ENCODE results near the gene ALLC. TPM values are rescaled to one million over a fixed set of nuclear protein-coding genes. Genes with fewer than 3 reads are reported as not detected.

ALLC gene
- total RNA-seq, 1 donor from 2014 or later: not detected

Small RNAs within 50 kb of the gene (small RNA-seq; reads per million reads assigned to genes)
- not detected for gene TMSB4XP2

Other genes starting within 250 kb of the ALLC start
- gene ADI1, start 138.7 kb upstream of the ALLC start, total RNA-seq: 38.1 TPM
- gene RNASEH1, start 99.9 kb upstream of the ALLC start, total RNA-seq: 14.6 TPM
- 2,490 TPM for gene RPS7, start 82.9 kb upstream of the ALLC start, total RNA-seq
- not detected for gene COLEC11, start 63.1 kb upstream of the ALLC start, total RNA-seq
- gene DCDC2C, start 45.4 kb downstream of the ALLC start, total RNA-seq: not detected